ENCODE results near the gene PBX4. TPM values are rescaled to one million over a fixed set of nuclear protein-coding genes. Genes with fewer than 3 reads are reported as not detected.

The PBX4 gene
- polyA plus RNA-seq, 1 donor from 2014 or later = 4.1 TPM

DNA sequence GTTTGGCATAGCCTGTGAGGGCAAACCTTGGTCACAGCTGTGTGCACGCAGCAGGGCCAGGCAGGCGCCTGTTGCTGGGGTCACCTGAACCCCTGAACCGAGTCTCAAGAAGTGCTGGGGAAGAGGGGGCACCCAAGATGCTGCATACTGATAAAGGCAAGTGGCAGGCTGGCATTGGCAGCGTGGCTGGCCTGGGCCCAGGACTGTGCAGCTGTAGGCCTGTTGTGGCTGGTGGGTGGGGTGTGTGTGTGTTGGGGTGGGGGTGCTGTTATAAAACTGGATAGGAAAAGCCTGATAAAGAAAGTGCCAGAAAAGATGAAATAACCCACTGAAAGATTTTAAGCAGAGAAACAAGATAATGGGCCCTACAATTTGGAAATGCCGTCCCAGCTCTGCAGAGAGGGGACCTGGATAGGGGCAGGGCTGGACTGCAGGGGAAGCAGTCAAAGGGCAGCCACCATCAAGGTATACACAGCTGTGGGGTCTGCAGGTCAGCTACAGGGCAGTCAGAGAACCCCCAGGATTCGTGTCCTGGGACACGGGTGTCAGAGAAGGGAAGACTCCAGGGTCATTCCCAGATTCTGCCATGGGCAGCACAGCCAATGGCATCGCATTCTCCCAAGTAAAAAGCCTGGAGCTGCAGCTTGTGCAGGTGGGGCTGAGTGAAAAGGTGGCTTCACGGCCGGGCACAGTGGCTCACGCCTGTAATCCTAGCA is 47.3 kb downstream of the PBX4 start:
- H3K9me3 Mint-ChIP-seq = peaks cover 0 to 2% (median 0%) of the 10 kb centered on the region in 3 donors
- H3K36me3 Mint-ChIP-seq = peaks cover 10% of the 10 kb centered on the region
- no peak overlapping the region for H3K4me3 Mint-ChIP-seq
- H3K27ac Mint-ChIP-seq = no peak overlapping the region
- H3K27me3 Mint-ChIP-seq = no peaks in the 10 kb centered on the region
- H3K4me1 Mint-ChIP-seq = no peaks in the 10 kb centered on the region

DNA sequence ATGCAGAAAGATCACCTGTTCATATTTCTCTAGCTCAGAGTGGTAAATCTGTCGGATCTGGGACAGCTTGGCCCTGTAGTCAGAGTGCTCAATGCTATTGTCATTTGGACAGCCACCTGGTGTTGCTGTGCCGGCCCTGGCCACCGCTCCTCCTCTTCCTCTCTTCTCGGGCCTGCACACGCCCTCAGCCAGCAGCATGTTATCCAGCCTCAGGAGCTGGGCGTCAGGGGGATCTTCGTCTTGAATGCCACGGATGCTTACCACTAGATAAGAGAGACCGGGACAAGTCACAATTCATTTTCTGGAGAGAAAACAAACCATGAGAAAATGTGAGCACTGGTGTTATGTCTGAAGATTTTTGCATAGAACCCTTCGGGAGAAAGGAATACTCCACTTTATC is 47.9 kb downstream of the PBX4 start:
- Mint-ChIP-seq H3K36me3 (peaks cover 10% of the 10 kb centered on the region), H3K4me1 (no peaks in the 10 kb centered on the region), H3K27ac (no peak overlapping the region), H3K4me3 (no peak overlapping the region), H3K9me3 (peaks cover 0 to 2% (median 0%) of the 10 kb centered on the region in 3 donors), H3K27me3 (no peaks in the 10 kb centered on the region)

DNA sequence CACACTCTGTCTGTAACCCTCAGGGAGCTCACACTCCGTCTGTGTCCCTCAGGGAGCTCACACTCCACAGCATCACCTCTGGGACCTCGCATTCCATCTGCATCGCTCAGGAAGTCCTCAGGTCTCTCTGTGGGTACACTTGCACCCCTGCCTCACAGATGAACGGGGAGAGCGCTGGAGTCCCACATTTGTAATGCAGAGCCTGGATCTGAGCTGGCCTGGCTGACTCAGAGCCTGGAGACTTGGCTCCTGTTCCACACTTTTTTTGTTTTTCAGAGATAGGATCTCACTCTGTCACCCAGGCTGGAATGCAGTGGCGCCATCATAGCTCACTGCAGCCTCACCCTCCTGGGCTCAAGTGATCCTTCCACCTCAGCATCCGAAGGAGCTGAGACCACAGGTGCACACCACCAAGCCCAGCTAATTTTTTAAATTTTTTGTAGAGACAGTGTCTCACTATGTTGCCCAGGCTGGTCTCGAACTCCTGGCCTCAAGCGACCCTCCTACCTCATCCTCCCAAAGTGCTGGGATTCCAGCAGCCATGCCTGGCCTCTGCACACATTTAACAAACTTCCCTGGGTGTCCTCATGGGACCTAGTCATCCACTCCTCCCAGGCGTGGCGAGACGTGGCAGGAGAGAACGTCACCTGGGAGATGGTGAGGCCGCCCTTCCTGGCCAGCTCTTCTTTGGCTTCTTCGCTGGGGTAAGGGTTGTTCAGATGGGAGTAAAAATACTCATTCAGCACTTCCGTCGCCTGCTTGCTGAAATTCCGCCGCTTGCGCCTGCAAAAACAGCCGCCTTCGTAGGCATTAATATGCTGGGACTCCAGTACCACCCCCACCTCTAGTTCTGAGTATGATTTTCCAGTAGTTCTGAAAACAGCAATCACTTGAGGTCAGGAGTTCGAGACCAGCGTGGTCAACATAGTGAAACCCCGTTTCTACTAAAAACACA is 49.4 kb downstream of the PBX4 start:
- no peak overlapping the region for H3K4me3 Mint-ChIP-seq
- H3K27ac Mint-ChIP-seq = no peak overlapping the region
- H3K9me3 Mint-ChIP-seq = peaks cover 0 to 2% (median 0%) of the 10 kb centered on the region in 3 donors
- H3K36me3 Mint-ChIP-seq = peaks cover 8% of the 10 kb centered on the region
- no peaks in the 10 kb centered on the region for H3K27me3 Mint-ChIP-seq
- no peaks in the 10 kb centered on the region for H3K4me1 Mint-ChIP-seq

DNA sequence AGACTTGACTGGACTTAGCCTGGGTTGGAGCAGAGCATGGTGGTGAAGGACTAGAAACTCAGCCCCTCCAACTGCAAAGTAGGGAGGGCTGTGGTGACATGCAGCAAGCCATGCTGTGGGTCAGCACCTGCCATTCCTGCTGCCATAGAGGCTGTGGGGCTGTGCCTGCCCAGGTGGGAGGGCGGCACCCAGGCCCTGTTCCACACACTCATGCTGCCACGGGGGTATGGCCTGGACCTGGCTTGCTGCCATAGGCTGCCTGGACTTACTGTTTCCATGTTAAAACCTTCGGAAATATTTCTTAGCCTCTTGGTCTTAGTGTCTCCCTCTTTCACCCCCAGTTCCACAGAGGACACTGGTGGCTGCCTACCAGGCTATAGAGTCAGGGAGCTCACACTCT is 51.1 kb downstream of the PBX4 start:
- Mint-ChIP-seq H3K27me3 (no peaks in the 10 kb centered on the region), H3K4me1 (no peaks in the 10 kb centered on the region), H3K27ac (no peak overlapping the region), H3K9me3 (peaks cover 0 to 2% (median 0%) of the 10 kb centered on the region in 3 donors), H3K4me3 (no peak overlapping the region), H3K36me3 (peaks cover 8% of the 10 kb centered on the region)

DNA sequence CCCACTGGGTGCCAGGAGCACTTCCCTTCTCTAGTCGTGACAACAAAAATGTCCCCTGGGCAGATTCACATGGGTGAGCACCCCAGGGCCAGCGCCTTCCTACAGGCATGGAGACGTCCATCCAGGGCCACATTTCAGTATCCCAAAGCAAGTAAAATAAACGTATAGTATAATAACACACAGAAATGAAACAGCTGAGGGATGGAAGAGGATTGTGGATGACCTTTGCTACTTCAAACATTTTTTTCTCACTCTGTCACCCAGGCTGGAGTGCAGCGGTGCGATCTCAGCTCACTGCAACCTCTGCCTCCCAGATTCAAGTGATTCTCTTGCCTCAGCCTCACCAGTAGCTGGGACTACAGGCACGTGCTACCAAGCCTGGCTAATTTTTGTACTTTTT is 52.2 kb downstream of the PBX4 start:
- Mint-ChIP-seq H3K27ac (no peak overlapping the region), H3K4me3 (no peak overlapping the region), H3K9me3 (peaks cover 0 to 2% (median 0%) of the 10 kb centered on the region in 3 donors), H3K4me1 (no peaks in the 10 kb centered on the region), H3K27me3 (no peaks in the 10 kb centered on the region), H3K36me3 (peaks cover 8% of the 10 kb centered on the region)

DNA sequence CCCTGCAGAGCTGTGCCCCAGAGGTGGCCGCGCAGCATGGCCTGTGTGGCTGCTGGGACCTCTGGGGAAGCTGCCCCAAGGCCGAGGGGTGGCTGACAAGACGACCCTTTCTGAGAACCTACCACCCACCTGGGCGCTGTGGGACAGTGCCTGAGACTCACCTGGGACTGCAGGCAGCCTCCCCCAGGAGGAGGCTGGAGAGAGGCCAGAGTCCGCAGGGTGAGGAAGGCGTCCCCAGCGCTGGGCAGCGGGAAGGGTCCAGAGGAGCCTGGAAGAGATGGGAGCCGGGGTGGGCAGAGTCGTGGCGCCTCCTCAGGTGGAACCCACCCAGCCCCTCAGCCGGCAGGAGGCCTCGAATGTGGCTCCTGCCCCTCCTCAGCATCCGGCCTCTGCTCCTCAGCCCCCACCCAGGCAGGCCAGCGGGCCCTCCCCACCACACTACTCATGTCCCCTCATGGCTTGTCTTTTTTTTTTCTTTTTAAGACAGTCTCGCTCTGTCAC is 55.1 kb downstream of the PBX4 start:
- Mint-ChIP-seq H3K9me3 (peaks cover 0 to 2% (median 0%) of the 10 kb centered on the region in 3 donors), H3K4me3 (no peak overlapping the region), H3K27me3 (no peaks in the 10 kb centered on the region), H3K36me3 (no peaks in the 10 kb centered on the region), H3K27ac (no peak overlapping the region), H3K4me1 (no peaks in the 10 kb centered on the region)

DNA sequence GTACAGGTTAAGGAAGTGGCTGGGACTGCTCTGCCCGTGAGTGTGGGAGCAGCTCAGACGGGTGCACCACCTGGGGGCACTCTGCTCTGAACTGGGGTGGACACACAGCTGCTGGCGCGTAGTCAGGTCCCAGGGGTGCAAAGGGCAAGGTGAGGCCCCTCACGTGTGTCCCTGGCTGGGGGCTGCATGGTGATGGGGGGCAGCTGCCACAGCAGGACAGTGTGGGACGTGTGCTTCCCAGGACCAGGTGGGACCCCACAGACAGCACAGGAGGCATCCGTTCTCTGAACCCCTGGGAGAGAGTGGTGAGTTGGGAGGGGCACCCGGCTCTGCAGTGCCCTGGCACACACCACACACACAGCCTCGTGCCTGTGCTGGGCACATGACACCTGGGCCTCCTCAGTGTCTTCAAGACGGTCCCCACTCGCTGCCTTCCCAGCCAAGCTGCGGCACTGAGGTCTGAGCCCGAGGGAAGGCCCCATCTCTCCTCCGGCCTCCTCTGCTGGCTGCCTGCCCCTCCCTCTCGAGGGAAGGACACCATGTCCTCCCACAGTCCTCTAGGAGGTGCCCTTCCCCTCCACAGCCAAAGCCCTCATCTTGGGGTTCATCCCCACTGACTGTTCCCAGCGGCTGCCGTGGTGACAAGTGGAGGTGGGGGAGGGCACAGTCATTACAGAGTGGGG is 55.7 kb downstream of the PBX4 start:
- Mint-ChIP-seq H3K36me3 (no peaks in the 10 kb centered on the region), H3K4me3 (no peak overlapping the region), H3K27ac (no peak overlapping the region), H3K9me3 (peaks cover 0 to 2% (median 0%) of the 10 kb centered on the region in 3 donors), H3K4me1 (no peaks in the 10 kb centered on the region), H3K27me3 (no peaks in the 10 kb centered on the region)

DNA sequence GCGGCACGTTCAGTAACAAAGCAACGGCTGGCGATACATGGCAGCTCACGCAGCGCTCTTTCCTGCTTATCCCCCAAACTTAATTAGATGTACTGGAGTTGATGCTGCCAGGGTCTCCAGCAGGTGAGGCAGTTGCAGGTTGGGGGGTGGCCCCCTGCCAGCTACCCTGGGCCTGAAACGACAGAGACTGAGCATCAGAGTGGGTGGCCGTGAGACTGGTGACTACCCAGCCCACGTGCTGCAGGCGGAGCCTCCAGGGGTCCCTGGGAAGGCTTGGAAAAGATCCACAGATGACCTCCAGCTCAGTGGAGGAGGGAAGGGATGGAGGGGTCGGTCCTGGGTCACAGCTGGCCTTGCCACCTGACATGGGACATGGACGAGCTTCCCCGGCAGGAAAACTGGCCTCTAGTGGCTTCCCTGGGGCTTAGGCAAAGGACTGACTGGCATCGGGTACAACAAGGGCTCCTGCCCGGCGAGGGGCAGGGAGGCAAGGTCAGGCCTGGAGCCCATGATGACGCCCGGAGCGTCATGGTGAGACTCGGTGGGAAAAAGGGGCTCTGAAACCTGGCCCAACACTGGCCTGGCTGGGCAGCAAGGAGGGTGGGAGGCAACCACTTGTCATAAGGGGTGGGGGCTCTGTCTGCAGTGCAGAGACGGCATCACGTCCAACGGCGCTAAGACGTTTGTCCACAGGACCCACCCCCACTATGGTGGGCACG is 56.4 kb downstream of the PBX4 start:
- Mint-ChIP-seq H3K27ac (peak overlapping the region in 2 of 3 donors; percentile 54 to 73), H3K36me3 (no peaks in the 10 kb centered on the region), H3K9me3 (no peaks in the 10 kb centered on the region), H3K4me3 (peak overlapping the region in 1 of 4 donors; percentile 13), H3K27me3 (no peaks in the 10 kb centered on the region), H3K4me1 (no peaks in the 10 kb centered on the region)

DNA sequence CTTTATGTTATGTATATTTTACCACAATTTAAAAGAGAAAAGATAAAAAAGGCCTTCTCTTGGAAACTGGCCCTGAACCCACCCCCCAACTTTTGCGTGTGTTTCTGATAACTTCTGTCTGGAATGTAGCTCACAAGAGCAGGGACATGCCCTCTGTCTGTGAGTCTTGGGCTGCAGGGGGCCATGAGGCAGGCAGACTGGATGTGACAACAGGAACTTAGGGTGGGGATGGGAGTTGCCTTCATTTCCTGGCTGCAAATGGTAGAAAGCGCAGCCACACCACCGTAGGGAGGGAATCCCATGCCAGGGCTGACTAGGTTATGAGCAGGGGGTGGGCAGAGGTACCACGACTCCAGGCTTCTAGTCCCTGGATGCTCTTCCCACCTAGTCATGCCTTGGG is 58.6 kb downstream of the PBX4 start:
- Mint-ChIP-seq H3K27ac (peak overlapping the region in 2 of 3 donors; percentile 39 to 77), H3K4me1 (no peaks in the 10 kb centered on the region), H3K27me3 (no peaks in the 10 kb centered on the region), H3K9me3 (no peaks in the 10 kb centered on the region), H3K4me3 (no peak overlapping the region), H3K36me3 (no peaks in the 10 kb centered on the region)

DNA sequence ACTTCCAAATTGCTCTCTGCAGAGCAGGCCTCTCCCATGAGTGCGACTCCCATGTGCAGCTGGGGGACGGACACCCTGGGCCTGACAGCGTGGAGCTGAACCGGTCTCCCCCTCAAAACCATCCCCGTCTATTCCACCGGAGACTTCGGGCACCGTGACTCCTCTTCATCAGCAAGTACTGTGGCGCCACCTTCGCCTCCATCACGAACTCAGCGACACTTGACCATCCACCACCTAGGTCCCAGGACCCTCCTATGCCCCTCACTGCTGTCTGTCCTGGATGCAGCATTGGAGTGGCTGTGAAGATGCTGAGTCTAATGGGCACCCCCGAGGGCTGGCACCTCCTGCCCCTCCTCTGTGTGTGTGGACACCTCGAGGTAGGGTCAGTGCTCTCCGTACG is 59.9 kb downstream of the PBX4 start:
- H3K27ac Mint-ChIP-seq = no peak overlapping the region
- H3K4me3 Mint-ChIP-seq = no peak overlapping the region
- no peaks in the 10 kb centered on the region for H3K36me3 Mint-ChIP-seq
- peaks cover 0 to 2% (median 0%) of the 10 kb centered on the region in 3 donors for H3K4me1 Mint-ChIP-seq
- H3K9me3 Mint-ChIP-seq = no peaks in the 10 kb centered on the region
- no peaks in the 10 kb centered on the region for H3K27me3 Mint-ChIP-seq

DNA sequence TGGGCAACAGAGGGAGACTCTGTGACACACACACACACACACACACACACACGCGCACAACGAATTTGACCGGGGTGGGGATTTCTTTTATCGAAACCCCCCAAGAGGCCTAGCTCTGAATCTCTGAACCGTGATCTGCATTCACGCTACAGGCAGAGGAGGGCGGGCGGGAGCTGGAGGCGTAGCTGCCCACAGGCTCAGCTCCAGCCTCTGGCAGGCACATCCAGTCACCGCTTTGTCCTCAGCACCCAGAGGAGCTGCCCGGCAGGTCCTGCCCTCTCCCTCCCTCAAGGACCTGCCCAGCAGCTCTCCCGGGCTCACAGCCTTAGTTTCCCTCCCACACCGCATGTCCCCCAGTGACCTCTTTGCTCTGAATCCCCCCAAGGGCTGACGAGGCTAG is 60.4 kb downstream of the PBX4 start:
- no peaks in the 10 kb centered on the region for H3K36me3 Mint-ChIP-seq
- H3K4me1 Mint-ChIP-seq = peaks cover 0 to 2% (median 0%) of the 10 kb centered on the region in 3 donors
- no peak overlapping the region for H3K4me3 Mint-ChIP-seq
- no peak overlapping the region for H3K27ac Mint-ChIP-seq
- H3K27me3 Mint-ChIP-seq = no peaks in the 10 kb centered on the region
- no peaks in the 10 kb centered on the region for H3K9me3 Mint-ChIP-seq

DNA sequence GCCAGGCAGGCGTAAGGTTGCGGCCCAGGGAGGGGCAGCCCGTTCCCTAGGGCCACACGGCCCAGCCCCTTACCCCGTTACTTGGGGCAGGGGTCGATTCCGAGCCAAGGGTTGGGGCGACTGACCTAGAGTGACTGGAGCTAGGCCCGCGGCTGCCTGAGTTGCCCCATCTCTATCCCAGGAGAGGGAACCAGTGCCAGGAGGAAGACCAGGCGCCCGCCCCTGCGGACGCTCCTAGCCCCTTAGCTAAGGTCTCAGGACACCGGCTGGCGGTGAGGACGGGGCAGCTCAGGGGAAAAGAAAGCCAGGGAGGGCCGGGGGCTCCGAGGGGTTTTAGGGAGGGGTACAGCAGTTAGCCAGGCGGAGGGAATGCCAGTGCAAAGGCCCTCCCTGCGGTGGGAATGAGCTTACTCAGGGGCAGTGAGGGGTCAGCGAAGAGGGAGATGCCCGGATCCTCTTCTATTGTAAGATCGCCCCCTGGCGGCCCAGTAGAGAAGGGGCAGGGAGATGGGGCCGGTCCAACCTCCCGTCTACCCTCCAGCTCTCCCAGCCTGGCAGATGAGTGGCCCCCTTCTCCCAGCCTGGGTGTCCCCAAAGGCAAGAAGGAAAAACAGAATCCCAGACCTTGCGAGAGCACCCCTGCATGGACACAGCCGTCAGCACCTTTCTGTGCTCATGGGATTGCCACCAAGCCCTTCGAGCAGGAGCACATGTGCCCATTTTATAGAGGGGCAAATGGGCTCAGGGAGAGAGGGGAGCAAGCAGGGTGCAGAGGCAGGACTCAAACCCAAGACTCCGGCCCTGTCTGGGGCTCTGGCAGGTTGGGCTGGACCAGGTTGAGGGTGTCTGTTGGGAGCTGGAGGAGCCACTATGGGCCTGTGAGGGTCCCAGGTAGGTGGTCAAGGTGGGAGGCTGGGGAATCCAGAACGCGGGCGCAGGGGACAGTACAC is 64.1 kb downstream of the PBX4 start:
- H3K4me3 Mint-ChIP-seq = no peak overlapping the region
- peaks cover 0 to 3% (median 0%) of the 10 kb centered on the region in 3 donors for H3K9me3 Mint-ChIP-seq
- H3K27ac Mint-ChIP-seq = no peak overlapping the region
- no peaks in the 10 kb centered on the region for H3K36me3 Mint-ChIP-seq
- H3K4me1 Mint-ChIP-seq = peaks cover 0 to 2% (median 0%) of the 10 kb centered on the region in 3 donors
- no peaks in the 10 kb centered on the region for H3K27me3 Mint-ChIP-seq

DNA sequence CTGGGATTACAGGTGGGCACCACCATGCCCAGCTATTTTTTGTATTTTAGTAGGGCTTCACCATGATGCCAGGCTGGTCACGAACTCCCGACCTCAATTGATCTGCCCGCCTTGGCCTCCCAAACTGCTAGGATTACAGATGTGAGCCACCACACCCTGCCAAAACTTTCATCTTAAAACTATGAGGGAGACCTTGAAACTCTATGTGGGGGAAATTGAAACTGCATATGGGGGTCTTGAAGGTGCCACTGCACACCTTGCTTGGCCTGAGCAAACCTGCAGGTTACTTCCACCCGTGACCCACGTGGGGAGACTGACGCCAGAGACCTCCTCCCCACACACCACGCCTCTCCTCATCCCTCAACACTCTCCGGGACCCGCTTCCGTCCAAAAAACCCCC is 64.8 kb downstream of the PBX4 start:
- no peak overlapping the region for H3K4me3 Mint-ChIP-seq
- peaks cover 0 to 3% (median 0%) of the 10 kb centered on the region in 3 donors for H3K9me3 Mint-ChIP-seq
- no peaks in the 10 kb centered on the region for H3K36me3 Mint-ChIP-seq
- H3K27me3 Mint-ChIP-seq = peaks cover 5% of the 10 kb centered on the region
- H3K27ac Mint-ChIP-seq = no peak overlapping the region
- peaks cover 0 to 2% (median 0%) of the 10 kb centered on the region in 3 donors for H3K4me1 Mint-ChIP-seq
